Lung (tissue), 12 donors: ENCODE data around the gene PRKN. TPM values are rescaled to one million over a fixed set of nuclear protein-coding genes. Genes with fewer than 3 reads are reported as not detected.

Experiments
- ATAC-seq: fragments of 200-7000 bp; cut with Tn5 transposase; one replicate; pipeline ENCODE4 v1.9.1; 2020; ENCODE audit warnings: moderate number of reproducible peaks; ENCODE audit not compliant: insufficient read depth, low FRiP score
- DNase-seq, 3 donors: peaks; one replicate each; pipeline ENCODE4 v3.0.0-alpha.2; 2013 to 2017
- H3K27ac ChIP-seq, 2 donors: one replicate each; pipeline ENCODE4 v1.5.1; 2013; ENCODE audit warnings: mild to moderate bottlenecking in 2 of 2, moderate library complexity in 2 of 2, control low read depth in 1 of 2, inconsistent platforms in 1 of 2, low read depth in 1 of 2, low read length in 1 of 2
- H3K27me3 ChIP-seq, 3 donors: one replicate each; pipeline ENCODE4 v1.5.1; 2013; ENCODE audit warnings: low read length in 2 of 3; ENCODE audit not compliant: control insufficient read depth in 3 of 3, insufficient read depth in 3 of 3
- H3K36me3 ChIP-seq, 4 donors: one replicate each; pipeline ENCODE4 v1.5.1; 2013; ENCODE audit warnings: low read length in 4 of 4, mild to moderate bottlenecking in 1 of 4, moderate library complexity in 1 of 4; ENCODE audit not compliant: control insufficient read depth in 4 of 4, insufficient read depth in 4 of 4
- H3K4me1 ChIP-seq, 5 donors: one replicate each; pipeline ENCODE4 v1.5.1; 2013; ENCODE audit warnings: low read length in 5 of 5, mild to moderate bottlenecking in 2 of 5, moderate library complexity in 1 of 5; ENCODE audit not compliant: control insufficient read depth in 5 of 5, insufficient read depth in 5 of 5
- H3K4me3 ChIP-seq: one replicate; pipeline ENCODE4 v1.5.1; 2013; ENCODE audit warnings: mild to moderate bottlenecking, control low read depth, moderate library complexity
- H3K9ac ChIP-seq, 2 donors: one replicate each; pipeline ENCODE4 v1.5.1; 2013; ENCODE audit warnings: low read length in 2 of 2, control low read depth in 1 of 2; ENCODE audit not compliant: insufficient read depth in 1 of 2
- H3K9me3 ChIP-seq, 4 donors: one replicate each; pipeline ENCODE4 v1.5.1; 2013; ENCODE audit warnings: low read length in 3 of 4, mild to moderate bottlenecking in 1 of 4, moderate library complexity in 1 of 4; ENCODE audit not compliant: control insufficient read depth in 4 of 4, insufficient read depth in 3 of 4
- WGBS, 2 donors: extraction: QIAGEN DNeasy Blood & Tissue Kit; methylation state at CpG; one replicate each; pipeline ENCODE4 v1.1.7; 2013; 5-methylcytosine and 5-hydroxymethylcytosine counted together
- polyA plus RNA-seq, 2 donors: library from polyadenylated mRNA; stranded (reverse); fragments of 200-250 nt; gene quantifications; one replicate each; pipeline ENCODE4 v1.2.1, GENCODE V29; 2013
- total RNA-seq, 2 donors: library from RNA; depleted of rRNA in 1 of 2; stranded (reverse); fragments of >200 nt in 1 of 2; gene quantifications; one replicate each; pipeline ENCODE4 v1.2.1, GENCODE V29; 2014 to 2021
- TF ChIP-seq, protein P1 (sequence below): IDR thresholded peaks from 2 replicates; pipeline ENCODE4 v1.5.1; 2012; ENCODE audit warnings: mild to moderate bottlenecking; ENCODE audit errors: control extremely low read depth, extremely low read depth
- donor health status: control.
- donor health status: control.
- donor health status: Bipolar disorder and iron deficiency.
- donor health status: healthy.
- donor health status: DM: yes; HTN: yes; CAD: no.

Gene PRKN
- total and polyA plus RNA-seq, 4 donors: 0.27 to 11.2 (median 3.1) TPM

GRCh38 chr6:161908872-161909271, 818.7 kb downstream of the PRKN start:
- DNase-seq: no peak
- no peaks in the 10 kb centered on the region for H3K36me3 ChIP-seq
- no peak for ATAC-seq
- 72 to 73% methylated on average over 7 of the region's 7 CpGs for WGBS, 2 donors
- no peaks in the 10 kb centered on the region for H3K4me1 ChIP-seq
- H3K9me3 ChIP-seq: no peaks in the 10 kb centered on the region
- H3K4me3 ChIP-seq: no peak overlapping the region
- H3K27me3 ChIP-seq: no peaks in the 10 kb centered on the region
- TF ChIP-seq, protein P1, sequence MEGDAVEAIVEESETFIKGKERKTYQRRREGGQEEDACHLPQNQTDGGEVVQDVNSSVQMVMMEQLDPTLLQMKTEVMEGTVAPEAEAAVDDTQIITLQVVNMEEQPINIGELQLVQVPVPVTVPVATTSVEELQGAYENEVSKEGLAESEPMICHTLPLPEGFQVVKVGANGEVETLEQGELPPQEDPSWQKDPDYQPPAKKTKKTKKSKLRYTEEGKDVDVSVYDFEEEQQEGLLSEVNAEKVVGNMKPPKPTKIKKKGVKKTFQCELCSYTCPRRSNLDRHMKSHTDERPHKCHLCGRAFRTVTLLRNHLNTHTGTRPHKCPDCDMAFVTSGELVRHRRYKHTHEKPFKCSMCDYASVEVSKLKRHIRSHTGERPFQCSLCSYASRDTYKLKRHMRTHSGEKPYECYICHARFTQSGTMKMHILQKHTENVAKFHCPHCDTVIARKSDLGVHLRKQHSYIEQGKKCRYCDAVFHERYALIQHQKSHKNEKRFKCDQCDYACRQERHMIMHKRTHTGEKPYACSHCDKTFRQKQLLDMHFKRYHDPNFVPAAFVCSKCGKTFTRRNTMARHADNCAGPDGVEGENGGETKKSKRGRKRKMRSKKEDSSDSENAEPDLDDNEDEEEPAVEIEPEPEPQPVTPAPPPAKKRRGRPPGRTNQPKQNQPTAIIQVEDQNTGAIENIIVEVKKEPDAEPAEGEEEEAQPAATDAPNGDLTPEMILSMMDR: no peak
- no peak overlapping the region for H3K9ac ChIP-seq
- no peak overlapping the region for H3K27ac ChIP-seq

- DNase-seq (no peak), ATAC-seq (no peak)
- Histone ChIP-seq H3K9ac (no peak overlapping the region), H3K9me3 (no peaks in the 10 kb centered on the region), H3K27ac (no peak overlapping the region), H3K27me3 (no peaks in the 10 kb centered on the region), H3K4me3 (no peak overlapping the region), H3K4me1 (no peaks in the 10 kb centered on the region), H3K36me3 (no peaks in the 10 kb centered on the region)
- TF ChIP-seq, protein P1: no peak
- WGBS, 2 donors: 59 to 79% methylated on average over 5 of the region's 5 CpGs
These were observed 821.0 kb downstream of the PRKN start for GRCh38 chr6:161906571-161906970.

- TF ChIP-seq, protein P1: no peak
- Histone ChIP-seq H3K9me3 (no peaks in the 10 kb centered on the region), H3K4me3 (no peak overlapping the region), H3K27me3 (no peaks in the 10 kb centered on the region), H3K9ac (no peak overlapping the region), H3K36me3 (no peaks in the 10 kb centered on the region), H3K27ac (no peak overlapping the region), H3K4me1 (no peaks in the 10 kb centered on the region)
- ATAC-seq (no peak), DNase-seq (no peak)
- WGBS, 2 donors: 64 to 91% methylated on average over 2 of the region's 2 CpGs
These were observed 823.9 kb downstream of the PRKN start for GRCh38 chr6:161903584-161904212.
